ENCODE results near the gene PLCH1. TPM values are rescaled to one million over a fixed set of nuclear protein-coding genes. Genes with fewer than 3 reads are reported as not detected.

Gene PLCH1
- total RNA-seq, 1 experiment from 2014 or later, result 5.2 TPM

DNA sequence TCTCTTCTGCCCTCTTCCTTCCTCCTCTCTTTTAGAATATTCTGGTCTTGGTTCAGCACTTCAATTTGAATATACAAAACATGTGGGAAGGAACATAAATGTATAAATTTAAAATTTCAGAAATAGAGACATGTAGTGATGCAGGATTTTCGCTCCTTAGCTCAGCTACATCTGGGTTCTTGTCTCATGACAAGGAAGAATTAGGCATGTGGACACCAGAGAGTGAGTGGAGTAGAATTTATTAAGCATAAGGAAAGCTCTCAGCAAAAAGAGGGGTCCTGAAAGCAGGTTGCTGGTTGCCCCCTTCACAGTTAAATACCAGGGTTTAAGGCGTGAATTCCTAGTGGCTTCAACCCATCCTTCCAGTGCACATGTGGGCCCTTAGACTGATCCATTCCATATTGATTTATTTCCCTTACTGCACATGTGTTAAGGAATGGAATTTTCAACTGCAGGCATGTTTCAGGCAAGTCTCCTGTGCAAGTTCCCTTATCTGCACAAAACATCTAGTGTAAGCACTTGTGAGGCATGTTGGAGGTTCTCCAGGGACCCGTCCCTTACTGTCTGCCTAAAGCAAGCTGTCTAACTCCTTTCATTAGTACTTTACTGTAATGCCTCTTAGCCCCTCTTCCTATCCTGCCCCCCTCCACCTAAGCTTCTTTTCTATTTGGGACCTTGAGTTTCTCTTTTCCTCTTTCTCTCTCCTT is 318.2 kb downstream of the PLCH1 start:
- no peak for DNase-seq
- no peaks in the 10 kb centered on the region for H3K36me3 ChIP-seq (replicated peaks; ENCODE audit: control insufficient read depth, insufficient read depth, low read length)
- no peak overlapping the region for H3K4me3 ChIP-seq (ENCODE audit: insufficient read depth, low read depth, low read length)
- H3K27me3 ChIP-seq (ENCODE audit: control insufficient read depth, insufficient read depth, low read length), result no peaks in the 10 kb centered on the region

DNA sequence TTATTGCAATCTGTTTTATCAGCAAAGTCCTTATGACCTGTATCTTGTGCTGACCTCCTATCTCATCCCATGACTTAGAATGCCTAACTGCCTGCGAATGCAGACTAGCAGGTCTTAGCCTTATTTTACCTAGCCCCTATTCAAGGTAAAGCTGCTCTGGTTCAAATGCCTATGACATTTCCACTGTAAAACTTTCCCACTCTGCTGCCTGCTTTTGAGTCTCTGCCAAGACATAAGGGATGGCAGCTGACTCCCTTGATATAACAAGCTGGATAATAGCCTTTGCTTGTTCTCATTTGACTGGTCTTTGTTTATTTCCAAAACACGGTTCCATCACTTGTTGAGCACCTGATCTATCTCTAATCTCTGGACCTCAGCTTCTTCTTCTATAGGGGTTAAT is 319.5 kb downstream of the PLCH1 start:
- no peaks in the 10 kb centered on the region for H3K36me3 ChIP-seq (replicated peaks; ENCODE audit: control insufficient read depth, insufficient read depth, low read length)
- H3K27me3 ChIP-seq (ENCODE audit: control insufficient read depth, insufficient read depth, low read length), result no peaks in the 10 kb centered on the region
- no peak for DNase-seq
- H3K4me3 ChIP-seq (ENCODE audit: insufficient read depth, low read depth, low read length), result no peak overlapping the region

DNA sequence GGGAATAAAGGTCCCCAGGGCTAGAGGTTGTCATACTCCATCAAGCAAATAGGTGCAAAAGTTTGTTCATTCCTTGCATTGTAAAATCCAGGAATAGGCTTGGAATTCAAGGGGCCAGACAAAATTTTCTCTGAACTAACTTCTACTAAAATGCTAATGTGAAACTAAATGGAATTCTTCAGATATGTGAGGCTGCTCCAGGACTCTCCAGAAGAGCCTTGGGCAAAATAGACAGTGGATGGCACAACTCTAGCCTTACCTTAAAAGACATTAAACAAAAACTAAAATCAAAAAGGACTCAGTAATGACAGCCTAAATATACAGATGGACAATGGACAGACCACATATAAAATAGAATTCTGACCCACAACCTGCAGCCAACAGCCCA is 320.6 kb downstream of the PLCH1 start:
- Histone ChIP-seq H3K4me3 (ENCODE audit: insufficient read depth, low read depth, low read length) (no peak overlapping the region), H3K27me3 (ENCODE audit: control insufficient read depth, insufficient read depth, low read length) (no peaks in the 10 kb centered on the region), H3K36me3 (replicated peaks; ENCODE audit: control insufficient read depth, insufficient read depth, low read length) (no peaks in the 10 kb centered on the region)
- no peak for DNase-seq

DNA sequence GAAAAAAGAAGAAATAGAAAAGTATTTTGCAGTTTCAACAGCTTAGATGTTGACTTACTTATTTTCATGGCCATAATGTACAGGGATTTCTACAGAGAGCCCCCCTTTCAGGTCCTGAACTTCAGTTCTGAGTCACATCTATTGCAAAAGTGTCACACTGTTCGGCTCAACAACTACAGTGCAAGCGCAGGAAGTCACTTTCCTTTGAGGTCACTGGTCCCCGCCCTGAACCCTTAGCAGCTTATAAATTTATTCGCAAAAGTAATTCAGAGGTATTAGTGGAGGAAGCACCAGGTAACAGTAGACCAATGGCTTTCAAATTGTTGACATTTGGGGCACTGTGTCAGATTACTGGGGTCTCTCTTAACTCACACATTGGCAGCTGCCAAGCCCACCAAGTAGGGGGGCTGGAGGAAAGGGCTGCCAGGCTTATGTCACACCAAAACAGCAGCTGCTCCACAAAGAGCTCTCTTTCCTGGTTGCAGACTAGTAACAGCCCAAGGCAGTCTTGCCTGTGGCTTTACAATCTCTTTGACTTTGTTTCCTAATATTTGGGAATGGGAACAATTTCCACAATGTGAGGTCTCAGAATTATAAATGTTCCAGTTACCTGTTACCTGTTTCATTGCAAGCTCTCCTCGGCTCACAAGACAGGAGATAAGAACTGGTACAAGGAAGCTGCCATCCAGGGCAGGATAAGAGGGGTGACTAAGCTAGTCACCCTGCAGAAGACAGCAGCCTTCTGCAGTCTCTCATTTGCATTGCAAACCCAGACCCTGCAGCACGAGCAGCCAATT is 321.1 kb downstream of the PLCH1 start:
- H3K36me3 ChIP-seq (replicated peaks; ENCODE audit: control insufficient read depth, insufficient read depth, low read length), result no peaks in the 10 kb centered on the region
- H3K27me3 ChIP-seq (ENCODE audit: control insufficient read depth, insufficient read depth, low read length), result no peaks in the 10 kb centered on the region
- H3K4me3 ChIP-seq (ENCODE audit: insufficient read depth, low read depth, low read length), result no peak overlapping the region
- no peak for DNase-seq

DNA sequence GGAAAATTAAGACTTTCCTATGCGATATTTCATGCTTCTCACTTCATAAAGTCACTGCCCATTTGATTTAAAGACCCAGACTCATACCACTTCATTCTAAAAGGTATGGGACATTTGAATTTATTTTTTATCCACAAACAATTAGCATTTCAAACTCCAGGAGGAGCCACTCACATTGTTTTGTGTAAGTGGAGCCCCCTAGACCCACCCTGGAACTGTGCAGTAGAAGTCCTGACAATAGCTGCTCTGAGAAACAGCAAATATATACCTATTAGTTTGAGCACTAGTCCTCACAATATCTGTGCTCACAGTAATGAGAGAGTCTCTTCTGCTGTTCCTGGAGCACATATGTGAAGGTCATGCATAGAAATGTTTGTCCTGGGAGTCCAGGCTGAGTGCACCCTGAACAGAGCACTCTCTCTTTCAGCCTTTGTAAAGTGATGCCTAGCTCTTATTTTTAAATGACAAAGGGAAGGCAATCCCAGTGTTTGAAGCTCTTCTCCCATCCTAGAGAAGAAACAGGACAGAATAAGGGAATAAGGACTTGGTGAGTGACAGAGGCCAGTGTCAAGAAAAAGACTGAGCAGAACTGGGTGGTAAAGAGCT is 323.9 kb downstream of the PLCH1 start:
- no peaks in the 10 kb centered on the region for H3K36me3 ChIP-seq (replicated peaks; ENCODE audit: control insufficient read depth, insufficient read depth, low read length)
- H3K4me3 ChIP-seq (ENCODE audit: insufficient read depth, low read depth, low read length), result no peak overlapping the region
- DNase-seq, result peak; percentile 7

DNA sequence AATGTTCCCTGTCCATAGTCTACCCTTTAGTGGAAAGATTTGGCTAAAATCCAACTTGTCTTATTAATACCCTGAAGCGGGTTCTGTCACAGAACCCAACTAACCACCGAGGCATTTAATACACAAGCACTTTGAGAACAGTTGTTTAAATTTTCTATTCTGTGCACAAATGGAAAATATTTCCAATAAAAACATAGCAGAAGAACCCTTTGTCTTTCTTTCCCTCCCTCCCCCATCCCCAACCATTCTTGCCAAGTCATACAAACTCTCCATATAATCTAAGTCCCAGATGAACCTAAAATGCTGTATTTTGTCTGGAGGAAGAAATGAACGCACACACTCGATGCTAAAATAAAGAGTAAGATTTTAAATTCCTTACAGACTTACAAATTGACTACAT is 324.5 kb downstream of the PLCH1 start:
- no peaks in the 10 kb centered on the region for H3K36me3 ChIP-seq (replicated peaks; ENCODE audit: control insufficient read depth, insufficient read depth, low read length)
- no peak overlapping the region for H3K4me3 ChIP-seq (ENCODE audit: insufficient read depth, low read depth, low read length)
- H3K27me3 ChIP-seq (ENCODE audit: control insufficient read depth, insufficient read depth, low read length), result no peaks in the 10 kb centered on the region
- no peak for DNase-seq

More for the DNA sequence above, 323.9 kb downstream of the PLCH1 start:
- H3K27me3 ChIP-seq (ENCODE audit: control insufficient read depth, insufficient read depth, low read length), result no peaks in the 10 kb centered on the region

DNA sequence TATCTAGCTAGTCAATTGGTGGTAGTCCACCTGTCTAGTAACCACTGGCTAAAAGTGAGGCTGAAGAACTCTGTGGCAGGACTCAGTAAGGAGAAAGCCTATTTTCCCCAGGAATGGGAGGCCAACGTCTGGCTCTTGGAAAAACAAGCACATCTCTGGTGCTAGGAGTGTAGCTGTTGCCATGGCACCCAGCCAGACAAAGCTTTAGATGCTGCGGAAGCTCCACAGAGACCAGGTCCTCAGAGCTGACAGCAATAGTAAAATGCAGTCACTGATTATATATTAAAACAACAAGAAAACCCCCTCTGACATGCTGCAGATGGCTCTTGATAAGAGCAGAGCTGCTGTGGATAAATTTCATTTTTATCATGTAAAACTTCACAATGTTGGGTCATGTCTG is 326.5 kb downstream of the PLCH1 start:
- no peaks in the 10 kb centered on the region for H3K36me3 ChIP-seq (replicated peaks; ENCODE audit: control insufficient read depth, insufficient read depth, low read length)
- DNase-seq, result no peak
- H3K4me3 ChIP-seq (ENCODE audit: insufficient read depth, low read depth, low read length), result no peak overlapping the region
- H3K27me3 ChIP-seq (ENCODE audit: control insufficient read depth, insufficient read depth, low read length), result no peaks in the 10 kb centered on the region

DNA sequence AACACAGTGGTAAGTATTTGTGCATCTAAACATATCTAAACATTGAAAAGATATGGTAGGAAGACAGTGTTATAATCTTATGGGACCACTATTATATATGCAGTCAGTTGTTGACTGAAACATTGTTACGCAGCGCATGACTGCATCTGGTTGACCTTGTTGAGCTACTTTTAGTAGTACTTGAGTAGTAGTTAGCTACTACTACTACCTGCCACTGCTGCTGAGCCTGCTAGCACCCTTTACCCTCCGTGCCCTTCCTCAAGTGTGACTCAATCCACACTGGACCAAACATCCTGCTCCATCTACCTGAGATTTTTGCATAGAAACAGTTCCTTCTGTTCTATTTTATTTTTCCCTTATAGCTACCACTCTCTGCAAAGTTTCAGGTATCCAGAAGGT is 327.8 kb downstream of the PLCH1 start:
- Histone ChIP-seq H3K36me3 (replicated peaks; ENCODE audit: control insufficient read depth, insufficient read depth, low read length) (no peaks in the 10 kb centered on the region), H3K4me3 (ENCODE audit: insufficient read depth, low read depth, low read length) (no peak overlapping the region), H3K27me3 (ENCODE audit: control insufficient read depth, insufficient read depth, low read length) (no peaks in the 10 kb centered on the region)
- no peak for DNase-seq

DNA sequence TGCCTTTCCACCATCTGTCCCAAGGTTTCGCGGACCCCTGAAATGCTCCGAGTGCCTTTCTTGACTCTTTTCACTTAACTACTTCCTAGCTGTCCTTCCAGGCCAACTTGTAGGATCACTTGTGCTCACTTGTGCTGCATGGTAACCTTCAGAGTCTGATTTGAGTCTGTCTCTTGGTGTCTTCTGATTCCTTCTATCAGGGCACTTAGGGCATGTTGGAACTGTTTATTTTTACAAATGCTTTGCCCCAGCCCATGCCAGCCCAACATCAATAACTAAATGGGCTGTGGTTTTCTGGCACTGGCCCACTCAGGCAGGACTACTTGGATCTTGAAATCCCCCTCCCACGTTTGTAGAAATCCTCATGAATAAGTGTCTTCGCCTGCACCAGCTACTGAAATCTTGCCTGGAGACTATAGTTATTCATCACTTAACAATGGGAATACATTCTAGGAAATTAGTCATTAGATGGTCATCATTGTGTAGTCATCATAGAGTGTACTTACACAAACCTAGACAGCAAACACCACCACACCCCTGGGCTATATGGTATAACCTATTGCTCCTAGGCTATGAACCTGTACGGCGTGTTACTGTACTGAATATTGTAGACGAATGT is 328.3 kb downstream of the PLCH1 start:
- Histone ChIP-seq H3K36me3 (replicated peaks; ENCODE audit: control insufficient read depth, insufficient read depth, low read length) (no peaks in the 10 kb centered on the region), H3K4me3 (ENCODE audit: insufficient read depth, low read depth, low read length) (no peak overlapping the region), H3K27me3 (ENCODE audit: control insufficient read depth, insufficient read depth, low read length) (no peaks in the 10 kb centered on the region)
- DNase-seq, result no peak

DNA sequence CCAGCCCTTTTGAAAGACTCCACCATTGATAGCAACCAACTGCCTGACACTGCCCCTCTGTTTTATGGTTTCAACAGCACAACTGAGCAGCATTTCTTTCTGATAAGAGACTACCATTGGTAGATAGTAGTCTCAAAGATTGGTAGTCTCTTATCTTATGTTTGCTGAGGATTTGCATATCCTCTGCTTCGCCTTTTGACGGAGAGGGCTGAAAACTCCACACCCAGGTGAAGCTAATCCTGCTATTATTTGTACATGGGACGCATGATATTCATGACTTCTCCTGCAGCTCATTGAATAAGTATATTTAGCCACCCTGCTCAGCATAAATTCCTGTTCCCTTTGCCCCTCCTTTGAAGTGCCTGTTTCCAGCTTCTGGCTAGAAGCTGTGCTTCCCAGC is 332.0 kb downstream of the PLCH1 start:
- H3K27me3 ChIP-seq (ENCODE audit: control insufficient read depth, insufficient read depth, low read length), result no peaks in the 10 kb centered on the region
- no peak overlapping the region for H3K4me3 ChIP-seq (ENCODE audit: insufficient read depth, low read depth, low read length)
- no peak for DNase-seq
- H3K36me3 ChIP-seq (replicated peaks; ENCODE audit: control insufficient read depth, insufficient read depth, low read length), result no peaks in the 10 kb centered on the region

DNA sequence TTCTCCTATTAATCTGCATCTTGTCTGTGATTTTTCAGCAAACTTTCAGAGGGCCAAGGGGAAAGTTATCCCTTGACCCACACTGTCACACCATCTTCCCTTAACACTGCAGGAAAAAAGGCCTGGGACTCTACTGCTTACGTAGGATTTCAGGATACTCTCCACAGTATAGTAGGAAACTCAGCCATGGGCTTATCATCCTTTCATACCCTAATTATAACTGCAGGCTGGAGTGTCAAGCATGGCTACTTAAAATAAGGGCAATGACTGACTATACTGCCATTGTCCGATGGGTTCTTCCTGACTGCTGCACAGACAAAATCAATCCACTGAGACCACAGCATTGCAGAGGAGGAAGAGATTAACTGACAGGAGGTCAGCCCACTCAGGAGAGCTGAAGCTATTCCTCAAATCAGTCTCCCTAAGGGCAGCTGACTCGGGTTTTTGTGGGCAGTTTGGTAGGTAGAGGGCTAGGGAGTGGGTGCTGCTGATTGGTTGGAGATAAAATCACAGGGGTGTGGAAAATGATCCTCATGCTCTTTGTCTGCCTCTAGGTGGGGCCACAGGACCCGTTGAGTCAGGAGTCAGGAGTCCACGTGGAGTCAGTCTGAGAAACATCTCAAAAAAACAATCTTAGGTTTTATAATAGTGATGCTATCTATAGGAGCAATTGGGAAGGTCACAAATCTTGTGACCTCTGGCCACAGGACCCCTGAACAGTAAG is 333.2 kb downstream of the PLCH1 start:
- DNase-seq, result no peak
- Histone ChIP-seq H3K27me3 (ENCODE audit: control insufficient read depth, insufficient read depth, low read length) (no peaks in the 10 kb centered on the region), H3K36me3 (replicated peaks; ENCODE audit: control insufficient read depth, insufficient read depth, low read length) (no peaks in the 10 kb centered on the region), H3K4me3 (ENCODE audit: insufficient read depth, low read depth, low read length) (no peak overlapping the region)

DNA sequence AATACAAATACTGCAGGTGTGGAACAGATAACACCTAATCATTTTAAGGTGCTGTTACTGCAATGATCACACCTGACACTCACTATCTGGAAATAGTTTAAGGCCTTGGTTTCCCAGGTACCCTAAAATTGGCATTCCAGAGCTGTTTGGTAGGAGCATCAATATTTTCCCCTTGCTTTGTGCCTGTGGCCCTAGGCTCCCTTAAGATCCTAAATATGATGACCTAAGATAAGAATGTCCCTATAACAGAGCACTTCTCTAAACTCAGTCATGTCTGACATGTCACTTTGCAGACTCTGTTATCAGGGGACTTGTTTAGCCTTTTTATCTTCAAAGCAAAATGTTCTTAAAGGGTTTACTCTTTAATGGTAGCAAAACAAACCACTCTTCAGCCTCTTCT is 335.5 kb downstream of the PLCH1 start:
- DNase-seq, result no peak

DNA sequence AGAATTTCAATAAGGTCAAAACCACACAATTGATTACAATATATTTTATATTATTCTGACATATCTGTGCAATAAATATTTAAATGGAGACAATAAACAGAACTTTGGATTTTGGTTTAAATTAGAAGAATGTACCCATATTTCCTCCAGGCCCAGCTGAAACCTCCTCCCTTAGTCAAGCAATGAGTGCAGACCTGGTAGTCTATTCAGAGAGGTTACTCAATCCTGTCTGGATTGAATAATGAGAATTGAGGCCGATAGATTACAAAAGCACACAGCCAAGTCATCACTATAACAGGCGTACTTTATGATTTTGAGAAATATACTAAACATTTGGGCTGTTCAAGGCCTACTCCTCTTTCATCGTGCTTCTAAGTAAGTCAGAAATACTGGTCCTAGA is 336.9 kb downstream of the PLCH1 start:
- H3K27me3 ChIP-seq (ENCODE audit: control insufficient read depth, insufficient read depth, low read length), result no peaks in the 10 kb centered on the region
- no peak overlapping the region for H3K4me3 ChIP-seq (ENCODE audit: insufficient read depth, low read depth, low read length)
- DNase-seq, result no peak
- H3K36me3 ChIP-seq (replicated peaks; ENCODE audit: control insufficient read depth, insufficient read depth, low read length), result no peaks in the 10 kb centered on the region

More for the DNA sequence above, 335.5 kb downstream of the PLCH1 start:
- Histone ChIP-seq H3K27me3 (ENCODE audit: control insufficient read depth, insufficient read depth, low read length) (no peaks in the 10 kb centered on the region), H3K36me3 (replicated peaks; ENCODE audit: control insufficient read depth, insufficient read depth, low read length) (no peaks in the 10 kb centered on the region), H3K4me3 (ENCODE audit: insufficient read depth, low read depth, low read length) (no peak overlapping the region)

DNA sequence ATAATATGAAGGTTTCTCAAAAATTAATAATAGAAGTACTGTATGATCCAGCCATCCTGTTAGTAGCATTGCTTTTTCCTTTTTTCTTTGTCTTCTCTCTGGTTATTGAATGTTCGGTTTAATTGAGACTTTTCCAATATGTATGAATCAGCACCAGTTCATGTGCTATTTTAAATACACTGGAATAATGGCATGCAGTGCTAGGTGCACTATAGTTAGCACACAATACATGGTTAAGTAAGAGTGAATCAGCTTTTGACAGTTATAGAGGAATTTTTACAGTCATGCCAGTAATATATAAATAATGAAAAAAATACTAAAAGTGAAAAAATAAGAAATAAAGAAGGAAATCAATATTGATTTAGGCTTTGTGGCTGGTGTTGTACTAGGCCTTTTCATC is 337.5 kb downstream of the PLCH1 start:
- Histone ChIP-seq H3K27me3 (ENCODE audit: control insufficient read depth, insufficient read depth, low read length) (no peaks in the 10 kb centered on the region), H3K4me3 (ENCODE audit: insufficient read depth, low read depth, low read length) (no peak overlapping the region), H3K36me3 (replicated peaks; ENCODE audit: control insufficient read depth, insufficient read depth, low read length) (no peaks in the 10 kb centered on the region)
- no peak for DNase-seq
